HG02970 (cell line): Measurements from ENCODE around the gene SSTR3.
"Not testable (repeated sequence)": the region's sequence is repeated elsewhere in the genome, so short reads cannot be mapped to it uniquely, and the experiment has no call there.

ENCODE experiments used
- ATAC-seq: cut with Tn5 transposase; IDR thresholded peaks from one replicate; pipeline ENCODE4 v1.9.1; 2021; ENCODE audit warnings: mild to moderate bottlenecking, moderate library complexity, moderate number of reproducible peaks; ENCODE audit not compliant: unreplicated experiment, low FRiP score

The SSTR3 gene

DNA sequence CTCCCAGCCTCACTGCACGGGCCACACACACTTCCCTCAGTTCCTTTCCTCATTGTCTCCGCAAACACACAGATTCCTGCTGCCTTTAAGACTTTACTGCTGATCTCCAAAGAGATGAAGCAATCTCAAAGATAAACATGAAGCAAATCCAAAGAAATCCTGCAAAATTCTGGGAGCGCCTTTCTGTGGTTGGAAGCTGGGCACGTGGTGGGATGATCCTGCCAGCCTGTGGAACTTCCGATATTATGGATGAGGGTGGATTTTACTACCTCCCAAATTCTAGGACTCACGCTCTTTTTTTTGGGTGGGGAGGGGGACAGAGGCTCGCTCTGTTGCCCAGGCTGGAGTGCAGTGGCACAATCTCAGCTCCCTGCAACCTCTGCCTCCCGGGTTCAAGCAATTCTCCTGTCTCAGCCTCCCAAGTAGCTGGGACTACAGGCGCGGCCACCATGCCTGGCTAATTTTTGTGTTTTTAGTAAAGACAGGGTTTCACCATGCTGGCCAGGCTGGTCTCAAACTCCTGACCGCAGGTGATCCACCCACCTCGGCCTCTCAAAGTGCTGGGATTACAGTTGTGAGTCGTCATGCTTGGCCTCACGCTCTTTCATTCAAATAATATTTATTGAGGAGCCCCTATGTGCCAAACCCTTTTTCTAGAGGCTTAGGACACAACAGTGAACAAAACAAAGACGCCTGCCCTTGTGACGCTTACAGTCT is 41.4 kb downstream of the SSTR3 start:
- ATAC-seq: not testable (repeated sequence)

DNA sequence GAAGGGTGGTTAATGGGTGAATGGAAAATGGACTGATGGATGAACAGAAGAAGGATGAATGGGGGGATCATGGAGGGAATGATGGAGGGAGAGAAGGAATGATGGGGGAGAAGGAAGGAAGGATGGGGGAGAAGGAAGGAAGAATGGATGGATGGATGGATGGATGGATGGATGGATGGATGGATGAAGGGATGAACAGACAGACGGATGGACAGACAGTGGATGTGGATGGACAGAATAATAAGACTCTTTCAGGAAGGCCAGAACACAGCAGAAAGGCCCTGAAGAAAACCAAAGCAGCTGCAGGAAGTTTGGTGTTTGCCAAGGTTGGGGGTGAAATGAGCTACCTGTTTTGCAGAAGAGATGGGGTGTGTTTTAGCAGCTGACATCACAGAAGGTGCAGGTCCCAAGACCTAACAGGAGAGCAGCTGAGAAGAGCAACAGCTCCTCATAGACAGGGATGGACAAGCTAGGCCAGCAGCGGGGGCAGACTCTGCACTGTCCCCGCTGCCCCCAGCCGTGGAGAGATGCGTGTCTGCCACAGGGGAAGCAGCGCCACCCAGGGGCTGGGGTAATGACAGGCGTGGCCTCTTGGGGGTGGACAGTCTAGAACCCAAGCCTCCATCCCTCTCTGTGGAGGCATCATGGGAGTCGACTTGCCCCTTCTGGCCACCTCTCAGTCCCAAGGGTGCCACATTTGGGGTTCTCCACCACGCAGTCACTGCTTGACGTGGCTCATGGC is 42.2 kb downstream of the SSTR3 start:
- no peak for ATAC-seq

DNA sequence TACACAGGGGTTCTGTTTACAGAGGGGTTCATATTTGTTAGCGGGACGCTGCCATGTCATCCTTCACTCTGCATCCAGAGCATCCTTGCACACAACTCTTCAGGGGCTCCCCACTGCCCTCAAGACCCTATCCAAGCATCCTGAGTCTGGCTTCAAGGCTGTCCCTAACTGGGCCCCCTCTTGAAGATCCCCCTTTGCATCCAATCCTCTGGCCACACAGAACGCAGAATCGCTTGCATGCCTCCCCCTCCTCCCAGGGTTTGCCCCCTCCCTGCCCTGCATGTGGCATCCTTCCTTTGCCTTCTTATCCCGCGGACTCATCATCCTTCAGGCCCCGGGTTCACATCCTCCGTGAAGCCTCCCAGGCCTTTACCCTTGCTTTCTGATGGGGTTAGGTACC is 42.9 kb downstream of the SSTR3 start:
- ATAC-seq: no peak

DNA sequence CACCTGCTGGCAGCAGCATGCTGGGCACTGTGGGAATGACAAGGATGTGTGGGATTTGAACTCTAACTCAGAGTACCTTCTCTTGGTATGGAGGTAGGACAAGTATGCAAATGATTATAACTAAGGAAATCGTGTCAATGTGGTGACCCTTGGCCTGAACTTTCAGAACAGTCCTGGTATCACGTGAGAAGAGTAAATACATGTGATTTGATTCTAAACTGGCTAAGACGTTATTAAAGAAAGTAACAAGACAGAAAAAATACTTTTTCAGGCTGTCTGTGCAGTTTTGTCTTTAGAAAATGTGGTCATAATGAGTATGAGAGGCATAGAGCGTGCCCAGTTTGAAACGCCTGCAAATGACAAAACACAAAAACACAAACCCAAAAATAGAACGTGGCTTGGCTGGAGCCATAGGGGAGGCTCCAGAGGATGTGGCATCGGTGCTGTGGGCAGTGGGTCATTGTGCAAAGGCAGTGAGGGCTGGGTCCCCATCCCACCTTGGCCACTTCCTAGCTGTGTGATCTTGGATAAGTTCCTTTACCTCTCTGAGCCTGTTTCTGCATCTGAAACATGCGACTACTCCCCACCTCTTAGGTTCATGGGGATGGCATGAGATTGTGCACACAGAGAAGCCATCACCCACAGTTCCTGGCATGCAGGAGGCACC is 44.2 kb downstream of the SSTR3 start:
- no peak for ATAC-seq

DNA sequence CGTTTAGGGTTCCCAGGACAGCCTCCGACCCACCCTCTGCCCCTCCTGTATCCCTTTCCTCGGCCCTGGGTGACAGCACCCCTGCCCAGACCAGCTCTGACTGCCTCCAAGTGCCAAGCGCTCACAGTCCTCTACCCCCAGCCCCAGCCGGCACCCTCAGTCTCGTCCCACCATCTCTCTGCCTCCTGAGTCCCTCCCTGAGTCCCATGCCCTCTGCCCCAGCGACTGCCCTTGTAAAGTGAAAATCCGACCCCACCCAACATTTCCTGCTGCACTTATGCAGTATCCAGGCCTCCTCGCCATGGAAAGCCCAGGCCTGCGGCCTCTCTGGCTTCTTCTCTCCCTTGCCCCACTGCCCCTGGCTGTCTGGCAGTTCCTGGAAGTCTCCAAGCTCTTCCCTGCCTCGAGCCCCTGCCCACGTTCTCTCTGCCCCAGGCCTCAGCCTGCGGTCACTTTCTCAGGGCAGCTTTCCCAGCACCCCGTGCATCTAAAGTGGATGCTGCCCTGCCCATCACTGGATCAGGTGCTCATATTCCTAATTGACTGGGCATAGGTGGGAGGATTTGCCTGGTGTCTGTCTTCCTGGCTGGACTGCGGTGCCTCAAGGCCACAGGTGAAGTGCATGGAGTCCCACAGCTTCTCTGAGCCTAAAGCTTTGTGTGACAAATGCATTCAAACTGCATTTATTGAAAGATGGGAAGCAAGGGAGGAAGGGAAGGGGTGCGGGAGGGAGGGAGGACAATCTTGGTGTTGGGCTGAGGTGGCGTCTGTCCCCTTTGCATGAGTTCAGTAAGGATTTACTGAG is 44.9 kb downstream of the SSTR3 start:
- ATAC-seq: no peak

DNA sequence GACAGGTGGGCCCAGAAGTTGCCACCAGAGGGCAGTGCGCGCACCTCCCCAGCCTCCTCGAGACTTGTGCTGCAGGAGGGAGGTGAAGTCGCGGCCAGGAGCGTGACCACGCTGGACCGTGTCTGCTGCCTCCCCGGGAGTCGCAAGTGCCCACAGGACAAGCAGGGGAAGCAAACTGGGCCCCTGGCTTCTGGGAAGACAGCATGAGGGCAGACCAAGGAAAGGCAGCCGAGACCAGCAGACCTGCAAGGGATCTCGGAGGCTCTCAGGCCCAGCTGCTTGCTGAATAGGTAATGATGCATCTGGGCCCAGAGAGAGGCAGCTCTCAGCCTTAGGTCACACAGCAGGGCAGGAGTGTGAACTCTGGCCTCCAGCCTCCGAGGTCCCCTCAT is 45.6 kb downstream of the SSTR3 start:
- no peak for ATAC-seq

DNA sequence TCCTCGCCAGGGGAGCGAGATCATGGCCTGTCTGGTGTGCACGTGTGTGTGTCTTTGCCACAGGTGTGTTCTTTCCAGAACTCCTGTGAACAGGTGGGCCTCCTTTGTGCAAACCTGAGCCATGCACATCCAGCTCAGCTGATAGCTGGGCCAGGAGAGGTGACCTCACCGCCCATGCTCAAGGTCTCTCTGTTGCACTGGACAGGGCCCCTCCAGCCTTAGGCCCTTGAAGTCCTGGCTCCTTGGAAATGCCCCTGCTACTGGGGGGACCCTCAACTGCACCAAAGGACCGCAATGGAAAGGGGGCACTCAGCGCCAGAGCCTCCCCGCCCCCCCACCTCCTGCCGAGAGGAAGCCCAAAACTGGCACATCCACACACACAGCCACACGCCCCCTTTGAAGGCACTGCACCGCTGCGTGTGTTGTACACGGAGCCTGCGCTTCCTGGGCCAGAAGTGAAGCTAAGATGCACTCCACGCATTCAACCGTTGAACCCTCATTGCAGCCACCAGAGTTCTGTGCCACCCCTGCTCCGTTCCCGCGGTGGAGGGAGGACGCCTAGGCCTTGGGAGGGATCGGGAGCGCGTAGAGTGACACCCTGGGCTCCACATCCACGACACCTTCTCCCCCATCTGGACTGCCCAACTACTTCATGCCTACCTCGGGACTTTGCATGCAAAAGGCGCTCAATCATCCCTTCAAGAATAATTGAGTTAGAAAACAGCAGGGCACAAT is 46.2 kb downstream of the SSTR3 start:
- ATAC-seq: no peak

DNA sequence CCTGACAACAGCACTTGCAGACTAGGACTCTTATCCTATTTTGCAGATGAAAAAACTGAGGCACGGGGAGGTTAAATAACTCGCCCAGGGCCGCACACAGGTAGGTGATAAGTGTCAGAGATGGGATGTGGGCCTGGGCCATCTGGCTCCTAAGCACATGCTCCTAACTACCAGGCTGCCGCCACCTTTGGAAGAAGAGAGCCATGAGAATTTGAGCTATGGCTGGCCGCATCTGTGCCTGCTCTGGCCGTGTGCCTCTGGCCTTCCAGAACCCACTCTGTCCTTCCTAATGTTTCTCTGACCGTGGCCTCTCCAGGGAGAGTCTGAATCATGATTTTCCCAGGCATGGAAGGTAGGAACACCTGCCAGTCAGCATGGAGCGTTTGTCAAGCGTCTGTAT is 47.2 kb downstream of the SSTR3 start:
- ATAC-seq: no peak

DNA sequence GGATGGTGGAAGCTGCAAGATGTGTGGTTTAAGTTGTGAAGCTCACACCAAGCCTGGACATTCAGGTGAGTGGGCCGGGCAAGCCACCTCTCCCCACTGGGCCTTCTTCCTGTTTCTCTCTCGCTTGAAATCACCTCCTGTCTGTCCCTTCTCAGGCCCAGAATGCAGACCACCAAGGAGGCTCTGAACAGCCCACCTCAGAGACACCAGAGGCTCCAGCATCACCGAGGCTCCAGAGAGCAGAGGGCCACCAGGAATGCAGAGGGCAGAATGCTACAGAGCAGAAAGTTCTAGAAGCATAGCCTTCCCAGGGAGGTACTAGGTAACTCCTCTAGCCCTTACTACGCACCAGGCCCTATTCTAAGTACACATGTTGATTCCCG is 47.8 kb downstream of the SSTR3 start:
- ATAC-seq: no peak

DNA sequence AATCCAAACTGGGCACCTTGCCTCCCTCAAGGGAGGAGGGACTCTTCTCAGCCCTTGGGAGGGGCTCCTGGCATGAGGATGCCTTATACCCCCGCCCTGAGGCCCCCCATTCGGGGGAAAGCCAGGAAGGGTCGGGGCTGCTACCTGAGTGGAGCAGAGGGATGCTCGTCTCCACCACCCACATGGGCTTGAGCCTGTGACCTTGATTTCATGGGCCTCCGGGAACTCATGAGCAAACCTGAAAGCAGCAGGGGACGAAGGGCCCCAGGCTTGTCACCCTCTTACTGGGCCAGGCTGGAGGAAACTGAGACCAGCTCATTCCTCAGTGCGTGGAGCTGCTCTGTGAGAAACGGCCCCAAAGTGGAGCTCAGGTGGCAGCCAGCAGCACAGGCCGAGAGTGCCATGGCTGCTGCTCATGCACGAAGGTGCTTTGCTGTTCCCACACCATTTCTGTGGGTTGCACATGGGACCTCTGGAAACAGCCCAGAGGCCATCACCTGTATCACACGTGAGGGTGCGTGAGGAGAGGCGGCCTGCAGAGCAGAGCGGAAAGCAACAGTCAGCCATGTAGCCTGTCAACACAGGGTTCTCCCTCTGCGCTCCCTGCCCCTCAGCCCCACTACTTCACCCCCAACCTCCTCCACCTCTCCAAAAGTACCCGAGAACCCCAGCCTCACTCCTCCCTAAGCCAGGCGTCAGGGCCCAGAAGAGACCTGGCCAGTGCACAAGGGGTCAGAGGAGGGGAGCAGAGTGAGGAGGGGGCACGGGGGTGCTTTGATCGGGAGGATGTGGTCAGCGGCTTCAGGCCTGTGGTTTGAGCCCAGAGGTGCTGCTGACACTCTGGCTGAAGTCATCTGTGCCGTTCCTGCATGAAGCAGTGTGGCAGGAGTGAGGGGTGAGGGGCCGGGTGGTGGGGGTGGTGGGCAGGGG is 48.4 kb downstream of the SSTR3 start:
- ATAC-seq: peak; percentile 30

DNA sequence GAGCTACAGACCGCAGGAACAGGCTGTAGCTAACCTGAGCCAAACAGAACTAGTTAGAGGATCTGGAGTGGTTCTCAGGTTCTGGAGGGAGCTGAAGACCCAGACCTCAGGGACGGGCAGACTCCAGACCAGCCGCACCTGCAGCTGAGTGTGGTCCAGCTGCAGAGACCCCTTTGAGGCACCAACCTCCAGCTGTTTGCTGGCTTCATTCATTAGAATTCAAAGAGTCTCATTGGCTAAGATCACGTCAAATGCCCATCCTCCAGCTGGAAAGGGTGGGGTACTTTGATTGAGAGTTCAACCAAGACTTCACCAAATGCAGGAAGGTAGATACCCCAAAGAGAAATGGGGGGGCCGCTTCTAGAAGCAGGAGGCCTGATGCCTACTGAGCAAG is 49.2 kb downstream of the SSTR3 start:
- peak; percentile 1 for ATAC-seq

DNA sequence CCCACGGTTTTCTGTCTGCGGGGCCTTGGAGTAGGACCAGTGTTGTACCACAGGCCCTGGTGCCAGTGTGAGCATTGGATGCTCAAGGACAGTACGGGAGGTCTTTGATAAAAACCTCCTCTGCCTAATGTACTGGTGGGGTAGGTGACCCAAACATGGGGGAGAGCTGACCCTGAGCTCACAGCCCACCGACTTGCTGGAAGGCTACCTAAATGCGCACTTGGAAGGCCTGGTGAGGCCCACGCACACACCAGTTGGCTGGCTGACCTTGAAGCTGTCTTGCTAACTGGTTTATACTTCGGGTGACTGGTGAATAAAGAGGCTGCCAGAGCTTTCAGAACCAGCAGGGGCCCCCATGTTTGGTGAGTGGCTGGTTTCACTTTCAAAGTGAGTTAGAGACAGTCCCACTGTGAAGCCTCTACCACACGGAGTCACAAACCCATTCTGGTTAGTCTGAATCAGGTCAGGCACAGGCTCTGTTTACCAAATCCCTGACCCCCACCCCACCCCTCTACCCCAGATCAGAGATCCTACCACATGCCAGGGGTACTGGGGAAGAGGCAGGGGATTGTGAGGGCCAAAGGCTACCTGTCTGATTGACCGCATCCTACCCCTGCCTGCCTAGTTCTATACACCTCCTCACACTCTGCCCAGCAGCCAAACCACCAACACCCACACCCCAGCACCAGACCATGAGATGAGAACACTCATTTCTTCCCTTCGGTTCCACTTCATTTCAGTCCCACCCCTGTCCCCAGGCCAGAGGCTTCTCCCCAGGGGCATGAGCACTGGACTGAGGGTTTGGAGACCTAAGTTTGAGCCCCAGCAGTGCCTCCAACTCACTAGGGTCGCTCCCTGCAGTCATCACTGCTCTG is 49.8 kb downstream of the SSTR3 start:
- peak; percentile 37 for ATAC-seq

DNA sequence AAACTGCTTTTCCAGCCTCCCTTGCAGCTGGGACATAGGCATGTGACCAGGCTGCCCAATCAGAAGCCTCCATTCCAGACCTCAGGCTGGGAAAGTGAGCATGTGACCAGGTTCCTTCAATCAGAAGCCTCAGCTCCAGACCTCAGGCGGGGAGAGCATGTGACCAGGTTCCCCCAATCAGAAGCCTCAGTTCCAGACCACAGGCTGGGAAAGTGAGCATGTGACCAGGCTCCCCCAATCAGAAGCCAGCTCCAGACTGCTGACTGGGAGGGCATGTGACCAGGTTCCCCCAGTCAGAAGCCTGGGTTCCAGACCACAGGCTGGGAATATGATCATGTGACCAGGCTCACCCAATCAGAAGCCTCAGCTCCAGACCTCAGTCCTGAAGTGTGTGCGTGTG is 50.8 kb downstream of the SSTR3 start:
- ATAC-seq: no peak

DNA sequence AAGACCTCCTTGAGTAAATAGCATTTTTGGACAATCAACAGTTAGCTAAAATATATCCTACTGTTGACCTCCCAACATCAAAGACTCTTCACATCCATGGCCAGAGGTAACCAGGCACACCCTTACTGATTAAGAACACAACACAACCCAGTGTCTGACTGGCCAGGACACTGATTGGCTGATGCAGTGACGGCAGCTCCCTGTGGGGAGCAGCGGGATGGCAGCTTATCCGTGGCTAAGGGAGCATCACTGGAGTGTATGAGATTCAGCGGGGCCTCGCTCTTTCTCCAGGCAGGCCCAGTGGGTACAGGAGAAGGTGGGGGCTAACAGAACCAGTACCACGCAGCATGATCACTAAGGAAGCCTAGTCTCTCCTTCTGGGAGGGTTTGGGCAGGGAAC is 52.2 kb downstream of the SSTR3 start:
- no peak for ATAC-seq

DNA sequence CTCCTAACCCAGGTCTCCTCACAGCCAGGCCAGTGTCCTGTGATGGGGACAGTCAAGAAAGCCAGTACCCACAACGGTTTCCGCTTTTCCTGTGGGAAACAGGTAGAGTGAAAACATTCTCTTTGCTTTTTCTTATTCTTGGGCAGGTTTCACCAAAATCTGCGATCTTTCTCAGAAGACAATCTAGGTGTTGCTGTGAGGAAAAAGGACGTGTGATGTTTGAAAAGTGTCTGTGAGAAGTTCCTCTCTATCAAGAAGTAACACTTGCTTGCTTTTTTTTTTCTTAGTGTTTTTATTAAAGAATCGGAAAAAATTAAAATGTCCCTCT is 53.4 kb downstream of the SSTR3 start:
- no peak for ATAC-seq

DNA sequence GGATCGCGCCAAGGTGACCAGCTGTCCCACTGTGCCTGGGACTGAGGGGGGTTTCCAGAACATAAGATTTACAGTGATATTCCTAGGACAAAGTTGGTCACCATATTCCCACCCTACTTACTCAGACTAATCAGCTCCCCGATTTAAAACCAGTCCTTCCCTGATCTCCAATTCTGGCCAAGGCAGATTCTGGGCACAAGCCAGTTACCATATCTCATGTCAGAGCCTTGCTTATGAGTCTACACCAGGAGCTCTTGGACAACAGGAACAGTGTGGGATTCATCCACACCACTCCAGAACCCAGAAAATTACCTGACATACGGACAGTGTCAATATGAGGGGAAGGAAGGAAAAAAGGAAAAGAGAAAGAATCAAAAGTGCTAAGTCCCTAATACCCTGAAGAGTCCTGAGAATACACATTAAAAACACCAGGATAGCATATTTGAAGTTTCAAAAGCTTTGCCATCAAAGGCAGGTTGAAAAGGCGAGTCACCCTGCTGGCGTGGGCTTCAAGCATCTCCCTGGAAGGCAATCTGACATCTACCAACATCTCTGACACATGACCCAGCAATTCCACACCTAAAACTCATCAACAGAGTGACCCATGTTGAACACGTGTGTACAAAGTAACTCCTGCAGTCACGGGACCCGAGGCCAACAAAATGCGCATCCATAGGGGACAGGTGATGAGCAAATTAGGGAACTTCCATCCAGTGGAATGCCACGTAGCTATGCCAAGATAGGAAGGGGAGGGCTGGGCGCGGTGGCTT is 54.6 kb downstream of the SSTR3 start:
- ATAC-seq: no peak

DNA sequence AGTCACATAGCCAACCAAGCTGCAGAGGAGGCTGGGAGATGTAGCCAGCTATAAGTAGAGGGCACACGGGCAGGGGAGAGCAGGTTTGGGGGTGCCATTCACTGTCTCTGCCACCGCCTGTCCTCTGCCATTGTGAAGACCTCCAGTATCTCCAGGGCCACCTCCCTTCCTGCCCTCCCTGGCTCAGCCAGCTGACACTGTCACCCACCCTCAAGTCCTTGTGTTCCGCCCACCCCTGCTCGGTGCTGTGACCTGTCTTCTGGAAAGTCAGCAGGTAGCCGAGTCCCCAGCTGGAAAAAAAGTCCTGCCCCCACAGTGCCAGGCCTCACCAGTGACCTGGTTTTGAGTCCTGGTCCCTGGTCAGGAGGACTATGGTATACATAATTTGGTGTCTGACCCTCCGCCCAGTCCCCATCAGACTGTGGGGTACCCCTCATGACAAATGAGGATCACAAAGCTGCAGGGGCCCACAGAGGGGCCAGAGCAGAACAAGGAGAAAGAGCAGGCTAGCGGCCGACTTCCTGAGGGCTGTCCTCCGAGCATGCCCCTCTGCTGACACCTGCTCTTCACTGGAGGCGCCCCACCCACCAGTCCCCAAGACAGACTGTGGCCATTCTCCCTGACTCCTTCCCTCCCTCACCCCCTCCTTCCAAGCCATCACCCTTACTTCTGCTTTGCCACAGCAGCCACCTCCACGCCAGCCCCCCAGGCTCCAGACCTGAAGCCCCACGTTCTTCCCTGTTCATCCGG is 55.4 kb downstream of the SSTR3 start:
- no peak for ATAC-seq
